GM23248 (cell line): ENCODE data around the gene ACSS1. TPM values are rescaled to one million over a fixed set of nuclear protein-coding genes. Genes with fewer than 3 reads are reported as not detected.

Source experiments
- DNase-seq: peaks from one replicate; pipeline ENCODE4 v3.0.0-alpha.2; 2015
- H2AFZ ChIP-seq: fragments of 200-600 bp; sonication (generic); 2 replicates; pipeline ENCODE4 v1.6.1; 2016; ENCODE audit warnings: antibody characterized with exemption
- H3F3A ChIP-seq: fragments of 200-600 bp; sonication (generic); 2 replicates; pipeline ENCODE4 v1.6.1; 2016; ENCODE audit warnings: mild to moderate bottlenecking, antibody characterized with exemption, mixed run types; ENCODE audit not compliant: insufficient read depth
- H3K27ac ChIP-seq: fragments of 200-600 bp; sonication (generic); 2 replicates; pipeline ENCODE4 v1.5.1; 2016; ENCODE audit warnings: mild to moderate bottlenecking
- H3K27me3 ChIP-seq: fragments of 200-600 bp; sonication (generic); replicated peaks from 2 replicates; pipeline ENCODE4 v1.6.1; 2016; ENCODE audit warnings: mild to moderate bottlenecking; ENCODE audit not compliant: insufficient read depth
- H3K36me3 ChIP-seq: fragments of 200-600 bp; sonication (generic); 2 replicates; pipeline ENCODE4 v1.6.1; 2016; ENCODE audit warnings: low read depth, mild to moderate bottlenecking
- H3K4me1 ChIP-seq: fragments of 200-600 bp; sonication (generic); 2 replicates; pipeline ENCODE4 v1.6.1; 2016; ENCODE audit warnings: mild to moderate bottlenecking; ENCODE audit not compliant: insufficient read depth
- H3K4me2 ChIP-seq: fragments of 200-600 bp; sonication (generic); one replicate; pipeline ENCODE4 v1.6.1; 2016; ENCODE audit warnings: mild to moderate bottlenecking; ENCODE audit not compliant: unreplicated experiment
- H3K4me3 ChIP-seq: fragments of 200-600 bp; sonication (generic); 2 replicates; pipeline ENCODE4 v1.5.1; 2016; ENCODE audit warnings: mild to moderate bottlenecking
- H3K79me2 ChIP-seq: fragments of 200-600 bp; sonication (generic); 2 replicates; pipeline ENCODE4 v1.6.1; 2016; ENCODE audit warnings: mild to moderate bottlenecking; ENCODE audit not compliant: insufficient read depth
- H3K9ac ChIP-seq: fragments of 200-600 bp; sonication (generic); 2 replicates; pipeline ENCODE4 v1.6.1; 2016; ENCODE audit warnings: mild to moderate bottlenecking
- H3K9me2 ChIP-seq: fragments of 200-600 bp; sonication (generic); 2 replicates; pipeline ENCODE4 v1.6.1; 2016; ENCODE audit warnings: mixed run types, mild to moderate bottlenecking, moderate library complexity; ENCODE audit not compliant: insufficient read depth
- H3K9me3 ChIP-seq: fragments of 200-600 bp; sonication (generic); one replicate; pipeline ENCODE4 v1.6.1; 2017; ENCODE audit warnings: low read depth
- H4K20me1 ChIP-seq: fragments of 200-600 bp; sonication (generic); 2 replicates; pipeline ENCODE4 v1.6.0; 2016; ENCODE audit not compliant: insufficient read depth
- EZH2 ChIP-seq: fragments of 200-600 bp; sonication (generic); IDR thresholded peaks from 2 replicates; pipeline ENCODE4 v1.6.1; 2018; ENCODE audit warnings: antibody characterized with exemption, mild to moderate bottlenecking; ENCODE audit not compliant: insufficient read depth, poor library complexity, severe bottlenecking
- EZH2phosphoT487 ChIP-seq: fragments of 200-600 bp; sonication (generic); IDR thresholded peaks from 2 replicates; pipeline ENCODE4 v1.6.1; 2018; ENCODE audit warnings: antibody characterized with exemption, moderate library complexity, mild to moderate bottlenecking, low read depth; ENCODE audit not compliant: insufficient read depth
- WGBS, 2 experiments: methylation state at CpG; one replicate each; pipeline ENCODE4 v1.1.6; 2015 to 2017; ENCODE audit warnings: low lambda C conversion rate in 2 of 2, low coverage in 1 of 2; ENCODE audit errors: missing lambda C conversion rate in 2 of 2; 5-methylcytosine and 5-hydroxymethylcytosine counted together
- in situ Hi-C: fragments of 300-500 bp; cut with MboI; formaldehyde crosslinking; loops from 2 replicates; pipeline ENCODE4 v1.15.0; 2020
- polyA plus RNA-seq: library from polyadenylated mRNA; unstranded; fragments of >200 nt; fragmentation: Nextera tagmentation; extraction: Ambion mirVana; gene quantifications from 2 replicates; pipeline ENCODE4 v1.2.1, GENCODE V29; 2016
- total RNA-seq: library from RNA; depleted of rRNA; stranded (reverse); fragments of >200 nt; shearing (Covaris generic); gene quantifications from 2 replicates; pipeline ENCODE4 v1.2.3, GENCODE V29; 2014

ACSS1 gene
- total and polyA plus RNA-seq, 2 experiments from 2014 or later: 0.94 to 1.1 TPM

DNA sequence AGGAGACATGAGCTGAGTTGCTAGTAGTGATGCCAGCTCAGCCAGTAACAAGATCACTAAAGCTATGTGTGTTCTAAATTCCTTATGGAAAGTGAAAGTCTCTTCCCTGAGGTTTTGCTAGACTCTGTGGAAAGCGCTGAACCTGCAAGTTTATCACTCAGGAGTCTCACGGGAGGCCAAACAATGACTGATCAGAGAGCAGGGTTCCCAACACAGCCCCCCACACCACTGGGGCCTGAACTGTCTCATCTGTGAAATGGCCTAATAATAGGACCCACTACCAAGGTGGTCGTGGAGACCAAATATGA lies 19.9 kb downstream of the ACSS1 start:
- TF ChIP-seq EZH2 (no peak), EZH2phosphoT487 (no peak)
- no peaks in the 10 kb centered on the region for H3K9me3 ChIP-seq
- H3K36me3 ChIP-seq: no peaks in the 10 kb centered on the region
- no peaks in the 10 kb centered on the region for H3K79me2 ChIP-seq
- no peak overlapping the region for H3K4me3 ChIP-seq
- H3K27ac ChIP-seq: no peak overlapping the region
- H3K4me1 ChIP-seq: peaks cover 20% of the 10 kb centered on the region
- no peak overlapping the region for H3K4me2 ChIP-seq
- H3F3A ChIP-seq: peaks cover 18% of the 10 kb centered on the region; the same call in 1 of the 2 replicates
- no peaks in the 10 kb centered on the region for H3K27me3 ChIP-seq
- in situ Hi-C loops: no loop called here
- WGBS, 2 experiments: 90 to 100% methylated on average over 3 of the region's 3 CpGs
- DNase-seq: no peak
- H3K9me2 ChIP-seq: no peaks in the 10 kb centered on the region
- H4K20me1 ChIP-seq: no peaks in the 10 kb centered on the region
- H3K9ac ChIP-seq: no peak overlapping the region
- no peak overlapping the region for H2AFZ ChIP-seq

DNA sequence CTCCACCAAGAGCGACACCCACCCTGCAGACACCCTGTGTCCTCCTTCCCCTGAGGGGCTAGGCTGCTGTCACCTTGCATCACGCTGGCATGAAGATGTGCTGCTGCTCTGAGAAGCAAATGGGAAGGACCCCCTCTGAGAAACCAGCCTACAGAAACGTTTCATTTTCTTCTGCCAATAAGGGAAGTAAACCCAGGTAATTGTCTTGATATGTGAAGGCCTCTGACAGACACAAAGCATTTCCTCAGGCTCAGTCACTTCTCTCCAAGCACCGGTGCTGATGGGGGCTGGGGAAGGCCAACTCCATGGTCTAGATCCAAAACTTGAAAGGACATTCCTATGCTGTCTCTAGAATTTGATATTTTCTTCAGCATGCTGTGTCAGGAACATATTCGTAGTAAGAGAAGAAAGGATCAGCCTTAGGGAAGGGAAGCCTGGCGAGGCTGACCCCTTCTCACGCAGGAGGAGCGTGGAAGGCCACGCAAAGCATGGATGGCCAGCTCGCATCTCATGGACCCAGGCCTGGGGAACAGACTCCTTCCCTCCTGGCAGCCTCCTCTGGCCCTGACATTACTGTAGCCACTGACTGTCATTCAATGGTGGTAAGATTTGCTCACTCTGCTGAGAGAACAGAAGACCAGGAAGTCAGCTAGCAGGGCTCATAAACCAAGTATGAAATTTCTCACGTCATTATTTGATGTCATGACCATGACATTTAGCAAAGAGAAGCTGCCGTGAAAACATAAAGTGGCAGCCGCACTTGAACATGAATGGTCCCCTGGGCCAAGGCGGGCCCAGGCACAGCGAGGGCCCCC lies 20.4 kb downstream of the ACSS1 start:
- in situ Hi-C loops: no loop called here
- H3K4me1 ChIP-seq: peaks cover 20% of the 10 kb centered on the region
- H3K79me2 ChIP-seq: no peaks in the 10 kb centered on the region
- H3K36me3 ChIP-seq: no peaks in the 10 kb centered on the region
- TF ChIP-seq EZH2: no peak
- no peak for TF ChIP-seq EZH2phosphoT487
- H3K27ac ChIP-seq: no peak overlapping the region
- no peak overlapping the region for H3K9ac ChIP-seq
- no peaks in the 10 kb centered on the region for H3K9me2 ChIP-seq
- H2AFZ ChIP-seq: no peak overlapping the region
- H3K9me3 ChIP-seq: no peaks in the 10 kb centered on the region
- H3K4me3 ChIP-seq: no peak overlapping the region
- WGBS, 2 experiments: 78 to 81% methylated on average over 15 of the region's 15 CpGs
- H3K27me3 ChIP-seq: no peaks in the 10 kb centered on the region
- no peak overlapping the region for H3K4me2 ChIP-seq
- H4K20me1 ChIP-seq: no peaks in the 10 kb centered on the region
- no peak for DNase-seq
- peaks cover 18% of the 10 kb centered on the region; the same call in 1 of the 2 replicates for H3F3A ChIP-seq

DNA sequence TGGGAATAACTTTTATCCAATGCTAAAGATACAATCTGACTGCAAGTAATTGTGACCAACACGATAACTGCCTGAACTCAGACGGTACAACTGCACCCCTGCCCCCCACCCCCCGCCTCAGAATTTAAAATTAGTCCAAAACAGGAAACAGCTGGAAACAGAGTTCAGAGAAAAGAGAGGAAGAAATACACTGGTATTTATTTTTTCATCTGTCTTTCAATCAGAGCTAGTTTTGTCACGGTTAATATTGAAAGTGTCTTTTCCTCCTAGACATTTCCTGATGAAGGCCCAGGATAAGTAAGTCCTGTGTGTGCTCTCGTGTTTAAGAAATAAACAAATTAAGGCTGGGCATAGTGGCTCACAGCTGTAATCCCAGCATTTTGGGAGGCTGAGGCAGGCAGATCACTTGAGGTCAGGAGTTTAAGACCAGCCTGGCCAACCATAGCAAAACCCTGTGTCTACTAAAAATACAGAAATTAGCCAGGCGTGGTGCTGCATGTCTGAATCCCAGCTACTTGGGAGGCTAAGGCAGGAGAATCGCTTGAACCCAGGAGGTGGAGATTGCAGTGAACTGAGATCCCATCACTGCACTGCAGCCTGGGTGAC lies 21.5 kb downstream of the ACSS1 start:
- no peak for DNase-seq
- Histone ChIP-seq H3K9ac (no peak overlapping the region), H3K4me3 (no peak overlapping the region), H3K4me2 (no peak overlapping the region), H3F3A (peaks cover 18% of the 10 kb centered on the region; the same call in 1 of the 2 replicates), H3K9me3 (no peaks in the 10 kb centered on the region), H3K27me3 (no peaks in the 10 kb centered on the region), H3K36me3 (no peaks in the 10 kb centered on the region), H3K79me2 (no peaks in the 10 kb centered on the region), H3K9me2 (no peaks in the 10 kb centered on the region), H3K4me1 (peaks cover 20% of the 10 kb centered on the region), H3K27ac (no peak overlapping the region), H4K20me1 (no peaks in the 10 kb centered on the region), H2AFZ (no peak overlapping the region)
- no peak for TF ChIP-seq EZH2phosphoT487
- no peak for TF ChIP-seq EZH2
- in situ Hi-C loops: no loop called here
- WGBS, 2 experiments: 33 to 39% methylated on average over 7 of the region's 7 CpGs

DNA sequence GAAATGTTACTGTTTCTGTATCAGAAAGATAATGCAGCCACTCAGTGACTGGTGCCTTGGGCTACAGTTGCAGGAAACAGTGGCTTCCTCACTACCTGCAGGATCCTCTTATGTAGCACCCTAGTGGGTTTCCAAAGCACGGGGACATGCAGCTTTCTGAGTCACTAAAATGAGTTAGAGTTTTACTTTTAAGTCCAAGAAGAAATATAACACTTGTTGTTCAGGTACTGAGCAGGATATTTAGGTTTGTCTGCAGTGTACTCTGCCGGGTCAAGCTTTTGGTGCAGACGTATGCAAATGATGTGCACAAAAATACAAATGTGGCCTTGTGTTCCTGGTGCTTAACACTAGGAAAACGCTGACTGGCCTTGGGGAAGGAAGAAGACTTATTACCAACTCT lies 22.0 kb downstream of the ACSS1 start:
- peaks cover 20% of the 10 kb centered on the region for H3K4me1 ChIP-seq
- WGBS, 2 experiments: 63 to 65% methylated on average over 4 of the region's 4 CpGs
- no peak overlapping the region for H3K27ac ChIP-seq
- TF ChIP-seq EZH2phosphoT487 (no peak), EZH2 (no peak)
- no peak overlapping the region for H3K9ac ChIP-seq
- no peaks in the 10 kb centered on the region for H4K20me1 ChIP-seq
- H3K27me3 ChIP-seq: no peaks in the 10 kb centered on the region
- in situ Hi-C loops: no loop called here
- H3K4me3 ChIP-seq: no peak overlapping the region
- H3F3A ChIP-seq: peaks cover 18% of the 10 kb centered on the region; the same call in 1 of the 2 replicates
- no peak for DNase-seq
- H2AFZ ChIP-seq: no peak overlapping the region
- H3K4me2 ChIP-seq: no peak overlapping the region
- H3K9me3 ChIP-seq: no peaks in the 10 kb centered on the region
- H3K36me3 ChIP-seq: no peaks in the 10 kb centered on the region
- H3K9me2 ChIP-seq: no peaks in the 10 kb centered on the region
- no peaks in the 10 kb centered on the region for H3K79me2 ChIP-seq
